GM06990 (cell line): ENCODE measurements around the gene MORC2.

ENCODE experiments used
- DNase-seq: peaks from one replicate; pipeline ENCODE4 v3.0.0-alpha.2; 2011; ENCODE audit not compliant: insufficient read length; ENCODE audit errors: extremely low read depth
- H3K27me3 ChIP-seq: replicated peaks from 2 replicates; pipeline ENCODE4 v1.6.0; 2011; ENCODE audit warnings: low read length; ENCODE audit not compliant: control insufficient read depth, insufficient read depth
- H3K36me3 ChIP-seq: 2 replicates; pipeline ENCODE4 v1.5.1; 2011; ENCODE audit warnings: low read length; ENCODE audit not compliant: control insufficient read depth, insufficient read depth
- H3K4me3 ChIP-seq: replicated peaks from 2 replicates; pipeline ENCODE4 v1.5.1; 2011; ENCODE audit warnings: low read depth, mild to moderate bottlenecking, control low read depth, low read length
- TF ChIP-seq, protein P1 (sequence below): IDR thresholded peaks from 2 replicates; pipeline ENCODE4 v1.5.1; 2011; ENCODE audit warnings: low read length, control low read depth, mild to moderate bottlenecking, inconsistent platforms; ENCODE audit not compliant: insufficient read depth, poor library complexity, severe bottlenecking

Gene MORC2

DNA sequence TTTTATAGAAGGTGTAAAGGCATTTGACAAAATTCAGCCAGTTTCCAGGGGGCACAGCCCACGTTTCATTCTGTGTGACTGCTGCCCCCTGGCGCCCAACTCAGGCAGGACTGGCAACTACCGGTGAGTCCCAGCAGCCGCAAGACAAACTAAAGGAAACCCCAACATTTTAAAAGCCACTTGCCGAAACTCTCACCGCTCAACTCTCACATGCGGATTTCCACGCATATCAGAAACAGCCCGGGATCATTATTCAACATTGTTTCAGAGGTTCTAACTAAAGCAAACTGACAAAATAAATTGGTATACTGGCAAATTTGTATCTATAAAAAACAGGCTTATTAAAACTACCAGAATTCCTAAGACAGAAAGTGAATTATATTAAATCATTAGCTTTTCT lies 48.2 kb downstream of the MORC2 start:
- H3K4me3 ChIP-seq = no peak overlapping the region
- no peaks in the 10 kb centered on the region for H3K27me3 ChIP-seq
- peak; percentile 46 for DNase-seq
- no peaks in the 10 kb centered on the region; the same call in 1 of the 2 replicates for H3K36me3 ChIP-seq
- TF ChIP-seq, protein P1, sequence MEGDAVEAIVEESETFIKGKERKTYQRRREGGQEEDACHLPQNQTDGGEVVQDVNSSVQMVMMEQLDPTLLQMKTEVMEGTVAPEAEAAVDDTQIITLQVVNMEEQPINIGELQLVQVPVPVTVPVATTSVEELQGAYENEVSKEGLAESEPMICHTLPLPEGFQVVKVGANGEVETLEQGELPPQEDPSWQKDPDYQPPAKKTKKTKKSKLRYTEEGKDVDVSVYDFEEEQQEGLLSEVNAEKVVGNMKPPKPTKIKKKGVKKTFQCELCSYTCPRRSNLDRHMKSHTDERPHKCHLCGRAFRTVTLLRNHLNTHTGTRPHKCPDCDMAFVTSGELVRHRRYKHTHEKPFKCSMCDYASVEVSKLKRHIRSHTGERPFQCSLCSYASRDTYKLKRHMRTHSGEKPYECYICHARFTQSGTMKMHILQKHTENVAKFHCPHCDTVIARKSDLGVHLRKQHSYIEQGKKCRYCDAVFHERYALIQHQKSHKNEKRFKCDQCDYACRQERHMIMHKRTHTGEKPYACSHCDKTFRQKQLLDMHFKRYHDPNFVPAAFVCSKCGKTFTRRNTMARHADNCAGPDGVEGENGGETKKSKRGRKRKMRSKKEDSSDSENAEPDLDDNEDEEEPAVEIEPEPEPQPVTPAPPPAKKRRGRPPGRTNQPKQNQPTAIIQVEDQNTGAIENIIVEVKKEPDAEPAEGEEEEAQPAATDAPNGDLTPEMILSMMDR = peak; percentile 85

DNA sequence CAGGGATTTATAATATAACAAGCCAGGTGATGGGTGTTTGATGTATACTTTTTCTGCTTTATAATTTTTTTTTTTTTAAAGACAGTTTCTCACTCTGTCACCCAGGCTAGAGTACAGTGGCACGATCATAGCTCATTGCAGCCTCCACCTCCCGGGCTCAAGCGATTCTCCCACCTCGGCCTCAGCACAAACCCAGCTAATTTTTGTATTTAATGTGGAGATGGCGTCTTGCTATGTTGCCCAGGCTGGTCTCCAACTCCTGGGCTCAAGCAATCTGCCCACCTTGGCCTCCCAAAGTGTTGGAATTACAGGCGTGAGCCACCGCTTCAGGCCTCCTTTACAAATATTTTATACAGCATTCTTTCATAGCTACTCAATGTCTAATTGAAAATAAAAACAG lies 48.6 kb downstream of the MORC2 start:
- TF ChIP-seq, protein P1 = no peak

DNA sequence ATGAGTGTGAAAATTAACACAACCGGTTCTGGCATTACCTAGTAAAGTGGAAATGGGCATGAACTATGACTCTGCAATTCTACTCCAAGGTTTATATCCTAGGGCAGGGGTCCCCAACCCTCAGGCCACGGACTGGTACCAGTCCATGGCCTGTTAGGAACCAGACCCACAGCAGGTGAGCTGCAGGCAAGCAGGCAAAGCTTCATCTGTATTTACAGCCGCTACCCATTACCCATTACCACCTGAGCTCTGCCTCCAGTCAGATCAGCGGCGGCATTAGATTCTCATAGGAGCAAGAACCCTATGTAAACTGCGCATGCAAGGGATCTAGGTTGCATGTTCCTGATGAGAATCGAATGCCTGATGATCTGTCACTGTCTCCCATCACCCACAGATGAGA lies 49.8 kb downstream of the MORC2 start:
- H3K27me3 ChIP-seq = no peaks in the 10 kb centered on the region
- H3K36me3 ChIP-seq = no peaks in the 10 kb centered on the region; the same call in 1 of the 2 replicates
- DNase-seq = no peak
- no peak overlapping the region for H3K4me3 ChIP-seq
- TF ChIP-seq, protein P1 = no peak

More for the DNA sequence above, 48.6 kb downstream of the MORC2 start:
- no peaks in the 10 kb centered on the region; the same call in 1 of the 2 replicates for H3K36me3 ChIP-seq
- no peak overlapping the region for H3K4me3 ChIP-seq
- H3K27me3 ChIP-seq = no peaks in the 10 kb centered on the region
- no peak for DNase-seq

DNA sequence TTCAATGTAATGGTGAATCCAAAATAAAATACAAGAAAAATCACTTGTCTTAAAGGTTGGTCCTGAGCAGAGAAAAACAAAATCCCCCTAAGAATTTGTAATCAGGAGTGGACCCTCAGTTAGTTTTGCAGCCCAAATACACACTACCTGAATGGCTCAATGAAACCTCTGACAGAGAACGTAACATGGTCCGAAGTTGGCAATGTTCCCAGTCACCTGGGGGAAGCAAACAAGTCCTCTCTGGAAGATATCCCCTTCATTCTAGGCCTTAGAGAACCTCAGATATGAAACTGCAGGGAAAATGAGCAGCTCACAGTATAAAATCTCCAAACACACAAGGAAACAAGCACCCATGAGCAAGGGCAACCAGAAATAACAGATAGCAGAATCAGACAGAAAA lies 58.2 kb downstream of the MORC2 start:
- no peak overlapping the region for H3K4me3 ChIP-seq
- DNase-seq = no peak
- H3K36me3 ChIP-seq = no peaks in the 10 kb centered on the region
- H3K27me3 ChIP-seq = no peaks in the 10 kb centered on the region
- TF ChIP-seq, protein P1 = no peak

DNA sequence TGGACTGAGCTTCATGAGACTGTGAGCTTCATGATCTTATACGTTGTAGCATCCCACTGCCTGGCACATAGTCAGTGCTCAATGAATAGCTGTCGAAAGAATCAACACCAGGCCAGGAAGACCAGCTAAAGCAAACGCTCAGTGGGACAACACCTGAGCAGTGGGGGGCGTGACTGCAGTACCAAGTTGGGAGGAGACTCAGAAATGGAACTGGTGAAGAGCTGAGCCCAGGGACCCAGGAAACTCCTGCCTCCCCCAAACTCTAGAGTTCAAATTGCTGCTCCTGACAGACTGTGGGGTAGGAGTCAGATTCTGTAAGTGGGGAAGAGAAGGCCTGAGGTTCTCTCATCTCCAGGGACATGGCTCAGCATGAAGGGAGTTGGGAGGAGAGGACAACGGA lies 59.3 kb downstream of the MORC2 start:
- TF ChIP-seq, protein P1 = no peak
- no peak overlapping the region for H3K4me3 ChIP-seq
- no peak for DNase-seq

DNA sequence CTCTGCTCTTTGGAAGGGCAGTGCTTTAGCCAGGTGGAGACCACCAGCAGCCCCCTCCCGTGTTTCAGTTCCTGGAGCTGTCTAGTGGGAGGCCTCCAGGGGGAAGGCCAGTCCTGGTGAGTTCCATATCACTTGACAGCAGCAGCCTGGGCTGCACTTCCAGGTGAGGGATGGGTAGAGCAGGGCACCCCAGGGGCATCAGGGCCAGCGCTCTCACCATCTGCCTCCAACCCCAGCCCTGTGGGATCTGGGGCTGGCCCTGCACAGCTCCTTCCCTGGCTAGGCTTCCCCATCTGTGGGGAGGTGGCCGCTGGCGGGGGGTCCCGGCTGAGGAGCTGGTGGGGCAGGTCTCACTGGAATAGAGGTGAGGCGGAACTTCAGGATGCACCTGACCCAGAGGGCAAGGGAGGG lies 60.5 kb downstream of the MORC2 start:
- no peaks in the 10 kb centered on the region for H3K36me3 ChIP-seq
- no peaks in the 10 kb centered on the region for H3K27me3 ChIP-seq
- no peak overlapping the region for H3K4me3 ChIP-seq
- TF ChIP-seq, protein P1 = no peak
- no peak for DNase-seq

More for the DNA sequence above, 59.3 kb downstream of the MORC2 start:
- H3K27me3 ChIP-seq = no peaks in the 10 kb centered on the region
- no peaks in the 10 kb centered on the region for H3K36me3 ChIP-seq
